ENCODE data around the gene IL10. TPM values are rescaled to one million over a fixed set of nuclear protein-coding genes. Genes with fewer than 3 reads are reported as not detected.

The IL10 gene
- total and polyA plus RNA-seq, 5 donors: 0.59 to 5.9 (median 1.0) TPM

- Histone ChIP-seq H3K4me3 (ENCODE audit: low read length) (no peak overlapping the region), H3K4me1 (ENCODE audit: control insufficient read depth, insufficient read depth, low read length) (no peaks in the 10 kb centered on the region), H3K9me3 (ENCODE audit: control insufficient read depth, low read length) (no peaks in the 10 kb centered on the region), H3K27me3 (ENCODE audit: control insufficient read depth, insufficient read depth) (no peaks in the 10 kb centered on the region), H3K27ac (ENCODE audit: low read length) (no peak overlapping the region)
- intact Hi-C loops (cut with DNase I): loop anchor here in 1 of 4 donors (5.0 kb wide), 1 partner anchor 65 kb away; no protein-coding TSS in a partner anchor
- 89% methylated on average over 4 of the region's 4 CpGs for WGBS
- ATAC-seq: no peak
- no peak for DNase-seq
Observed at GRCh38 chr1:206802401-206802800, 30.1 kb upstream of the IL10 start.

DNA sequence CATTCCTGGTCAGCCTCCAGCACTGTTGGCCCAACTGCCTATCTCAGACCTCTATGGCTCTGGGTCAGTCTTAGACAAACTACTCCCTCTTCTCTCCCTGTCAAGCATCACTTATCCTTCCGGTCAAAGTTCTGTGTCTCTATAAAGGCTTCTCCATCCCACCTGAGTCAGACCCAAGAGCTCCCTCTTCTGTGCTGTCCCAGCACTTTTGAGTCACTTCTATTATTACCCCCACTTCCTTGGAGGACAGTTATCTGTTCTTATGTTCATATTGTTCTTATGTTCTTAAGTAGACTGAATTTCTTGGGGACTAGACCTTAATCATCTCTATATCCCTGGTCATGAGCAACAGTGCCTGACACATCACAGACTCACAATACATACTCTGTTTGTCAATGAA is 29.2 kb upstream of the IL10 start:
- no peaks in the 10 kb centered on the region for H3K4me1 ChIP-seq (ENCODE audit: control insufficient read depth, insufficient read depth, low read length)
- DNase-seq: no peak
- no peak overlapping the region for H3K27ac ChIP-seq (ENCODE audit: low read length)
- H3K27me3 ChIP-seq (ENCODE audit: control insufficient read depth, insufficient read depth): no peaks in the 10 kb centered on the region
- ATAC-seq: no peak
- intact Hi-C loops (cut with DNase I): loop anchor here in 1 of 4 donors (5.0 kb wide), 1 partner anchor 64 kb away; no protein-coding TSS in a partner anchor
- WGBS: 82% methylated on average over 1 of the region's 1 CpG
- H3K9me3 ChIP-seq (ENCODE audit: control insufficient read depth, low read length): no peaks in the 10 kb centered on the region
- no peak overlapping the region for H3K4me3 ChIP-seq (ENCODE audit: low read length)

DNA sequence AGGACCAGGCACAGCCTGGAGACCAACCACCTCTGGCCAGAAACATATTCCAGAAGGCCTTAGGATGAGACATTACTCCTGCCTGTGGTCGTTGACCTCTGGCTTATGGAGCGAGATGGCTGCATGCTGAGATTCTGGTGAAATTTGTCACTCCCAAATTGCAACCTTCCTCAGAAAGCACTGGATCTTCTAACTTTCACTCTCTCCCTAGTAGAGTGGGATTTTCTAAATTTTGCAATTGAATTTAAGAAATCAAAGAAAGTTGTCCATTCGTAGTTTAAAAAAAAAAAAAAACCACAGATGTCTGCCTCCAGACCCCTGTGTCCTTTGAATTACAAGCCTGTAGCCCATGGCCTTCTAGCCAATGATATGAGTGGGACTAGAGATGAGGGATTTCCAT is 28.6 kb upstream of the IL10 start:
- WGBS: 89% methylated on average over 3 of the region's 3 CpGs
- no peak for ATAC-seq
- intact Hi-C loops (cut with DNase I): loop anchor here in 1 of 4 donors (5.0 kb wide), 1 partner anchor 64 kb away; no protein-coding TSS in a partner anchor
- no peaks in the 10 kb centered on the region for H3K4me1 ChIP-seq (ENCODE audit: control insufficient read depth, insufficient read depth, low read length)
- no peak overlapping the region for H3K27ac ChIP-seq (ENCODE audit: low read length)
- H3K27me3 ChIP-seq (ENCODE audit: control insufficient read depth, insufficient read depth): no peaks in the 10 kb centered on the region
- no peak overlapping the region for H3K4me3 ChIP-seq (ENCODE audit: low read length)
- no peaks in the 10 kb centered on the region for H3K9me3 ChIP-seq (ENCODE audit: control insufficient read depth, low read length)
- DNase-seq: no peak

DNA sequence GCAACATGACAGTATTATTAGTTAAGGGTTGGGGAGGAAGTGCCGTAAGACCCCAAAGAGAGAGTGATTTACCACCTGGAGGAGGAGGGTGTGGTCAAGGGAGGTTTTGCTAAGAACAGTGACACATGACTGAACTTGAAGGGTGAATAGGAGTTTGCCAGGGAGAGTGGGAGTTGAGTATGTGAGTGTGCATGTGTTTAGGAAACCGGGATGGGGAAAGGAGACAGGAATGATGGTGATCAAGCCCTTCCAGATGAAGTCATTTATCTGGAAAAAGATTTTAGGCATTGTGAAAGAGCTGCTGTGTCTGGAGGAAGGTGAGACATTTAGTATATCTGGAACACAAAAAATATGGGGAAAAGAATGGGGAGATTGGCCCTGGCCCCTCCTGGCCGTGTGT is 28.1 kb upstream of the IL10 start:
- WGBS: 90% methylated on average over 3 of the region's 3 CpGs
- H3K4me3 ChIP-seq (ENCODE audit: low read length): no peak overlapping the region
- H3K27me3 ChIP-seq (ENCODE audit: control insufficient read depth, insufficient read depth): no peaks in the 10 kb centered on the region
- intact Hi-C loops (cut with DNase I): loop anchor here in 1 of 4 donors (5.0 kb wide), 1 partner anchor 63 kb away; no protein-coding TSS in a partner anchor
- no peaks in the 10 kb centered on the region for H3K9me3 ChIP-seq (ENCODE audit: control insufficient read depth, low read length)
- no peak for DNase-seq
- no peak overlapping the region for H3K27ac ChIP-seq (ENCODE audit: low read length)
- ATAC-seq: no peak
- no peaks in the 10 kb centered on the region for H3K4me1 ChIP-seq (ENCODE audit: control insufficient read depth, insufficient read depth, low read length)

DNA sequence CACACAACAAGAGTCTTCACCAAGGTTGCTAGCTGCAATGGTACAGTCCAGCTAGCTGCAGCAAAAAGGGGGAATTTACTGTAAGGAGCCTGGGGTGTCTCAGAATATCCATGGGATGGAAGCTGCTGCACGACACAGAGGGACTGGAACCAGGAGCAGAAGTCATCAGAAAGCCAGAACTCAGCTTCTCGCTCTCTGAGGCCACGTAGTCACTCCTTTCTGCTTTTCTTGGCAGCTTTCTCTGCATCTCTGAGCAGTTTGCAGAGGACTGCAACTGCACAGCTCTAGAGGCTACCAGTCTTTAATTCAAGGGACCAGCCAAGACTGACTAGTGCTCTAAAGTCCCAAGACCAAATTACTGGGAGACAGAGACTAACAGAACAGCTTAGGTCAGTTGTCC is 27.0 kb upstream of the IL10 start:
- Histone ChIP-seq H3K27me3 (ENCODE audit: control insufficient read depth, insufficient read depth) (no peaks in the 10 kb centered on the region), H3K4me3 (ENCODE audit: low read length) (no peak overlapping the region), H3K27ac (ENCODE audit: low read length) (no peak overlapping the region), H3K4me1 (ENCODE audit: control insufficient read depth, insufficient read depth, low read length) (no peaks in the 10 kb centered on the region), H3K9me3 (ENCODE audit: control insufficient read depth, low read length) (no peaks in the 10 kb centered on the region)
- ATAC-seq (no peak), DNase-seq (no peak)
- WGBS: 62% methylated on average over 3 of the region's 3 CpGs
- intact Hi-C loops (cut with DNase I): no loop called here

- WGBS: 84% methylated on average over 13 of the region's 13 CpGs
- H3K9me3 ChIP-seq (ENCODE audit: control insufficient read depth, low read length): no peaks in the 10 kb centered on the region
- intact Hi-C loops (cut with DNase I): no loop called here
Observed at GRCh38 chr1:206798384-206798996, 26.2 kb upstream of the IL10 start.

GRCh38 chr1:206797534-206798383 is 25.5 kb upstream of the IL10 start:
- no peaks in the 10 kb centered on the region for H3K4me1 ChIP-seq (ENCODE audit: control insufficient read depth, insufficient read depth, low read length)
- H3K9me3 ChIP-seq (ENCODE audit: control insufficient read depth, low read length): no peaks in the 10 kb centered on the region
- H3K27ac ChIP-seq (ENCODE audit: low read length): no peak overlapping the region
- intact Hi-C loops (cut with DNase I): no loop called here
- peak in 1 of 2 donors; percentile 24 for ATAC-seq
- peak in 1 of 3 donors; percentile 63 for DNase-seq
- 34% methylated on average over 8 of the region's 8 CpGs for WGBS
- no peaks in the 10 kb centered on the region for H3K27me3 ChIP-seq (ENCODE audit: control insufficient read depth, insufficient read depth)
- H3K4me3 ChIP-seq (ENCODE audit: low read length): no peak overlapping the region

More at GRCh38 chr1:206798384-206798996, 26.2 kb upstream of the IL10 start:
- no peaks in the 10 kb centered on the region for H3K4me1 ChIP-seq (ENCODE audit: control insufficient read depth, insufficient read depth, low read length)
- H3K27ac ChIP-seq (ENCODE audit: low read length): no peak overlapping the region
- DNase-seq (no peak), ATAC-seq (no peak)
- no peak overlapping the region for H3K4me3 ChIP-seq (ENCODE audit: low read length)
- H3K27me3 ChIP-seq (ENCODE audit: control insufficient read depth, insufficient read depth): no peaks in the 10 kb centered on the region

GRCh38 chr1:206796981-206797402 is 24.7 kb upstream of the IL10 start:
- H3K27me3 ChIP-seq (ENCODE audit: control insufficient read depth, insufficient read depth): no peaks in the 10 kb centered on the region
- 79% methylated on average over 8 of the region's 8 CpGs for WGBS
- intact Hi-C loops (cut with DNase I): no loop called here
- ATAC-seq (peak in 1 of 2 donors; percentile 58), DNase-seq (peak in 1 of 3 donors; percentile 28)
- H3K27ac ChIP-seq (ENCODE audit: low read length): no peak overlapping the region
- H3K4me3 ChIP-seq (ENCODE audit: low read length): no peak overlapping the region
- no peaks in the 10 kb centered on the region for H3K4me1 ChIP-seq (ENCODE audit: control insufficient read depth, insufficient read depth, low read length)
- H3K9me3 ChIP-seq (ENCODE audit: control insufficient read depth, low read length): no peaks in the 10 kb centered on the region

DNA sequence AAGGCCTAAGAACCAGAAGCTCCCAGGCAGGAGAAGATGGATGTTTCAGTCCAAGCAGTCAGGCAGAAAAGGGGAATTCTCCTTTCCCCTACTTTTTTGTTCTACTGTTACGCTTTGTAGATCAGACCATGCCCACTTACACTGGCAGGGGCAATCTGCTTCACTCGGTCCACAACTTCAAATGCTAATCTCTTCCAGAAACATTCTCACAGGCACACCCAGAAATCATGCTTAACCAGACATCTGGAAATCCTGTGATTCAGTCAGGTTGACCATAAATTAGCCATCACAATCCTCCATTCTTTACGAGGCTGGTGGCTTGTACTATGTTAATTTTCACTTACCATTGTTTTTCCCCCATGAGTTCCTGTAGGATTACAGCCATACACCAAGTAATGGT is 23.8 kb upstream of the IL10 start:
- Histone ChIP-seq H3K9me3 (ENCODE audit: control insufficient read depth, low read length) (no peaks in the 10 kb centered on the region), H3K27me3 (ENCODE audit: control insufficient read depth, insufficient read depth) (no peaks in the 10 kb centered on the region), H3K27ac (ENCODE audit: low read length) (no peak overlapping the region), H3K4me3 (ENCODE audit: low read length) (no peak overlapping the region), H3K4me1 (ENCODE audit: control insufficient read depth, insufficient read depth, low read length) (no peaks in the 10 kb centered on the region)
- ATAC-seq: no peak
- intact Hi-C loops (cut with DNase I): no loop called here
- 90% methylated on average over 3 of the region's 3 CpGs for WGBS
- no peak for DNase-seq

- 90% methylated on average over 11 of the region's 11 CpGs for WGBS
- Histone ChIP-seq H3K4me1 (ENCODE audit: control insufficient read depth, insufficient read depth, low read length) (no peaks in the 10 kb centered on the region), H3K27me3 (ENCODE audit: control insufficient read depth, insufficient read depth) (no peaks in the 10 kb centered on the region), H3K27ac (ENCODE audit: low read length) (no peak overlapping the region), H3K9me3 (ENCODE audit: control insufficient read depth, low read length) (no peaks in the 10 kb centered on the region), H3K4me3 (ENCODE audit: low read length) (no peak overlapping the region)
- no peak for ATAC-seq
- DNase-seq: no peak
- intact Hi-C loops (cut with DNase I): no loop called here
Observed at GRCh38 chr1:206794294-206794908, 22.1 kb upstream of the IL10 start.

DNA sequence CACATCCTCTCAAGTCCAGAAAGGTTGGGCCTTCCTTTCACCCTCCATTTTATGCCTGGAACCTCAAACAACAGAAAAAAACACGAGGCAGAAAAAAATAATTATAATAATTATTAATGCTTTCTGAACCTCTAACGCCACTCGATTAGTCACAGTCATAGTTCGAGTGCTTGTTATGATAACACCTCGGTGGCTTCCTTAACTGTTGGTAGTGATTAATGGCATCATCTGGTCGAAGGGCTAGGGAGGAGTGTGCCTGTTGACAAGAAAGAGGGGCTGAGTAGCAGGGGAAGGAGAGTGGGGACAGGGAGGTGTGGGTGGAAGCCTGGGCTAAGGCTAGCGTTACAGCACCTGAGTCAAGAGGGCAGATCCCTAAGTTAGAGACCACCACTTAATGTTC is 21.3 kb upstream of the IL10 start:
- Histone ChIP-seq H3K4me3 (ENCODE audit: low read length) (no peak overlapping the region), H3K27ac (ENCODE audit: low read length) (no peak overlapping the region), H3K9me3 (ENCODE audit: control insufficient read depth, low read length) (no peaks in the 10 kb centered on the region), H3K27me3 (ENCODE audit: control insufficient read depth, insufficient read depth) (no peaks in the 10 kb centered on the region), H3K4me1 (ENCODE audit: control insufficient read depth, insufficient read depth, low read length) (no peaks in the 10 kb centered on the region)
- 71% methylated on average over 7 of the region's 7 CpGs for WGBS
- intact Hi-C loops (cut with DNase I): no loop called here
- DNase-seq: no peak
- ATAC-seq: no peak
